A673 (cell line): ENCODE results near the gene SYNJ2. TPM values are rescaled to one million over a fixed set of nuclear protein-coding genes. Genes with fewer than 3 reads are reported as not detected.

Experiments used
- BruUV-seq: library from RNA; stranded (reverse); fragments of 400-500 nt; replicated peaks from 2 replicates; lab custom pipeline; 2021; lab: Mats Ljungman, UMichigan
- CTCF ChIA-PET: fragments of 300-600 bp; sonication (Branson Sonifier 250); formaldehyde crosslinking; loops from one replicate; lab custom pipeline; 2022; ENCODE audit warnings: antibody characterized with exemption; lab: Charles Lee
- POLR2A ChIA-PET: fragments of 300-600 bp; sonication (Branson Sonifier 250); formaldehyde crosslinking; loops from one replicate; lab custom pipeline; 2022; ENCODE audit warnings: antibody characterized with exemption; ENCODE audit not compliant: low non-redundant PET; lab: Charles Lee
- DNase-seq: peaks from one replicate; pipeline ENCODE4 v3.0.0-alpha.2; 2015; ENCODE audit warnings: low spot score
- H3K27ac ChIP-seq: fragments of 200-600 bp; sonication (generic); 2 replicates; pipeline ENCODE4 v1.5.1; 2016; ENCODE audit warnings: mixed run types, low read depth, mild to moderate bottlenecking, mixed read lengths, antibody characterized with exemption, low read length; ENCODE audit not compliant: poor library complexity, severe bottlenecking
- H3K27me3 ChIP-seq: fragments of 200-600 bp; sonication (generic); replicated peaks from 2 replicates; pipeline ENCODE4 v1.6.1; 2017; ENCODE audit warnings: mixed run types, low read depth, mild to moderate bottlenecking, mixed read lengths, antibody characterized with exemption, low read length; ENCODE audit not compliant: insufficient read depth, poor library complexity
- H3K36me3 ChIP-seq: fragments of 200-600 bp; sonication (generic); 2 replicates; pipeline ENCODE4 v1.6.1; 2016; ENCODE audit warnings: mixed run types, mild to moderate bottlenecking, mixed read lengths, antibody characterized with exemption, low read length; ENCODE audit not compliant: insufficient read depth, poor library complexity, severe bottlenecking
- H3K4me1 ChIP-seq: fragments of 200-600 bp; sonication (generic); 2 replicates; pipeline ENCODE4 v1.6.1; 2017; ENCODE audit warnings: mixed run types, mild to moderate bottlenecking, mixed read lengths, antibody characterized with exemption, low read length; ENCODE audit not compliant: insufficient read depth, poor library complexity, severe bottlenecking
- H3K4me3 ChIP-seq: fragments of 200-600 bp; sonication (generic); 2 replicates; pipeline ENCODE4 v1.5.1; 2016; ENCODE audit warnings: low read depth, mixed run types, mild to moderate bottlenecking, mixed read lengths, low read length; ENCODE audit not compliant: poor library complexity, severe bottlenecking
- H3K9me3 ChIP-seq: fragments of 200-600 bp; sonication (generic); 2 replicates; pipeline ENCODE4 v1.6.1; 2016; ENCODE audit warnings: mixed run types, low read depth, mild to moderate bottlenecking, mixed read lengths, antibody characterized with exemption, low read length; ENCODE audit not compliant: poor library complexity, severe bottlenecking
- EZH2 ChIP-seq: fragments of 200-600 bp; sonication (generic); IDR thresholded peaks from 2 replicates; pipeline ENCODE4 v1.6.1; 2017; ENCODE audit warnings: borderline replicate concordance, low read depth, mild to moderate bottlenecking, mixed read lengths, antibody characterized with exemption, low read length; ENCODE audit not compliant: poor library complexity, severe bottlenecking
- intact Hi-C: fragments of 100-400 bp; cut with micrococcal nuclease; formaldehyde crosslinking; loops from one replicate; pipeline ENCODE4 v1.10.0; 2022; ENCODE audit not compliant: unreplicated experiment
- total RNA-seq: library from RNA; stranded (reverse); gene quantifications from 2 replicates; pipeline ENCODE4 v1.2.3, GENCODE V29; 2021
- TF ChIP-seq, protein P1 (sequence below): fragments of 300-800, 200-600 bp; sonication (generic); conservative IDR thresholded peaks from 2 replicates; pipeline ENCODE4 v1.5.1; 2017; ENCODE audit warnings: low read depth, mild to moderate bottlenecking, antibody characterized with exemption, low read length, moderate library complexity, mixed read lengths

SYNJ2 gene
- total RNA-seq, 1 experiment from 2014 or later, result 37.0 TPM

DNA sequence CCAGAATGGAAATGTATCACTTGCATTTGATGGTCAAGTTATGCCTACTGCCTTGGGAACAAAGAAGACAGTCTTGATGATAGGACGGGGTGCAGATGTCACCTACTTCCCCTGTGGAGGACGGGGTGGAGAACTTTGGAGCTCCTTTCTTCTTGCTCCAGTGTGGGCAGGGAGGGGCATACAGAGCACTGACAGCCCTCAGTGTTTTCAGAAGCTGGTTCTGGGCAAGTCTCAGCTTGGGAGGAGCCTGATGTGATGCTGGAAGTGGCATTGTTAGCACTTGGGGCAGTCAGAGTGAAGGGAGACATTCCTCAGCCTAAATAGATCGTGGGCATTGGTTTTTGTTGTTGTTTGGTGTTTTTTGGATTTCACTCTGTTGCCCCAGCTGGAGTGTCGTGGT is 59.7 kb downstream of the SYNJ2 start:
- Histone ChIP-seq H3K36me3 (no peaks in the 10 kb centered on the region), H3K27me3 (no peaks in the 10 kb centered on the region), H3K27ac (no peak overlapping the region), H3K4me1 (peaks cover 34% of the 10 kb centered on the region), H3K9me3 (no peaks in the 10 kb centered on the region), H3K4me3 (no peak overlapping the region)
- CTCF ChIA-PET, result no interaction called here
- TF ChIP-seq, protein P1, sequence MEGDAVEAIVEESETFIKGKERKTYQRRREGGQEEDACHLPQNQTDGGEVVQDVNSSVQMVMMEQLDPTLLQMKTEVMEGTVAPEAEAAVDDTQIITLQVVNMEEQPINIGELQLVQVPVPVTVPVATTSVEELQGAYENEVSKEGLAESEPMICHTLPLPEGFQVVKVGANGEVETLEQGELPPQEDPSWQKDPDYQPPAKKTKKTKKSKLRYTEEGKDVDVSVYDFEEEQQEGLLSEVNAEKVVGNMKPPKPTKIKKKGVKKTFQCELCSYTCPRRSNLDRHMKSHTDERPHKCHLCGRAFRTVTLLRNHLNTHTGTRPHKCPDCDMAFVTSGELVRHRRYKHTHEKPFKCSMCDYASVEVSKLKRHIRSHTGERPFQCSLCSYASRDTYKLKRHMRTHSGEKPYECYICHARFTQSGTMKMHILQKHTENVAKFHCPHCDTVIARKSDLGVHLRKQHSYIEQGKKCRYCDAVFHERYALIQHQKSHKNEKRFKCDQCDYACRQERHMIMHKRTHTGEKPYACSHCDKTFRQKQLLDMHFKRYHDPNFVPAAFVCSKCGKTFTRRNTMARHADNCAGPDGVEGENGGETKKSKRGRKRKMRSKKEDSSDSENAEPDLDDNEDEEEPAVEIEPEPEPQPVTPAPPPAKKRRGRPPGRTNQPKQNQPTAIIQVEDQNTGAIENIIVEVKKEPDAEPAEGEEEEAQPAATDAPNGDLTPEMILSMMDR, result no peak
- TF ChIP-seq EZH2, result no peak
- POLR2A ChIA-PET, result interaction anchor here (0.5 kb wide), 1 partner anchor 147 kb away, joined by 6 read pairs; no protein-coding TSS in a partner anchor
- no TSS peak for BruUV-seq
- intact Hi-C loops, result no loop called here
- DNase-seq, result no peak

- POLR2A ChIA-PET, result no interaction called here
- no peaks in the 10 kb centered on the region for H3K27me3 ChIP-seq
- no peaks in the 10 kb centered on the region for H3K36me3 ChIP-seq
- peaks cover 34% of the 10 kb centered on the region for H3K4me1 ChIP-seq
- H3K27ac ChIP-seq, result no peak overlapping the region
- H3K9me3 ChIP-seq, result no peaks in the 10 kb centered on the region
- no TSS peak for BruUV-seq
- no peak for TF ChIP-seq EZH2
- TF ChIP-seq, protein P1, result no peak
- DNase-seq, result no peak
- no peak overlapping the region for H3K4me3 ChIP-seq
- CTCF ChIA-PET, result no interaction called here
- intact Hi-C loops, result no loop called here
Measured at GRCh38 chr6:158041788-158042187, 60.1 kb downstream of the SYNJ2 start.

- Histone ChIP-seq H3K4me3 (no peak overlapping the region), H3K27ac (no peak overlapping the region), H3K27me3 (no peaks in the 10 kb centered on the region), H3K4me1 (peaks cover 34% of the 10 kb centered on the region), H3K9me3 (no peaks in the 10 kb centered on the region), H3K36me3 (no peaks in the 10 kb centered on the region)
- ChIA-PET POLR2A (no interaction called here), CTCF (no interaction called here)
- no peak for DNase-seq
- no peak for TF ChIP-seq EZH2
- TF ChIP-seq, protein P1, result no peak
- intact Hi-C loops, result no loop called here
- BruUV-seq, result no TSS peak
Measured at GRCh38 chr6:158042245-158042798, 60.7 kb downstream of the SYNJ2 start.
